Gastrocnemius medialis (tissue), 4 donors: Measurements from ENCODE around the gene FLNB. TPM values are rescaled to one million over a fixed set of nuclear protein-coding genes. Genes with fewer than 3 reads are reported as not detected.

Experiments used
- ATAC-seq, 2 donors: fragments of 150-250 bp; one replicate each; pipeline ENCODE4 v1.9.1; 2016
- DNase-seq, 2 donors: peaks; one replicate each; pipeline ENCODE4 v3.0.0-alpha.2; 2019
- H3K27ac ChIP-seq, 4 donors: fragments of 200-600 bp; sonication (generic); 1 replicate in 1 of 4; 2 replicates in 3 of 4; pipeline ENCODE4 v1.5.1; 2016 to 2018; ENCODE audit warnings: mild to moderate bottlenecking in 2 of 4, moderate library complexity in 1 of 4
- H3K27me3 ChIP-seq, 3 donors: fragments of 200-600 bp; sonication (generic) in 2 of 3; 1 replicate in 1 of 3; 2 replicates in 2 of 3; pipeline versions ENCODE4 v1.5.1 to v1.6.0; 2016 to 2019; ENCODE audit warnings: mild to moderate bottlenecking in 1 of 3, moderate library complexity in 1 of 3
- H3K36me3 ChIP-seq, 2 donors: fragments of 200-600 bp; sonication (generic) in 1 of 2; one replicate each; pipeline ENCODE4 v1.5.1; 2017 to 2018
- H3K4me1 ChIP-seq, 2 donors: fragments of 200-600 bp; sonication (generic) in 1 of 2; one replicate each; pipeline ENCODE4 v1.5.1; 2016 to 2017; ENCODE audit warnings: mild to moderate bottlenecking in 2 of 2
- H3K4me3 ChIP-seq, 4 donors: fragments of 200-600 bp; sonication (generic) in 3 of 4; 1 replicate in 1 of 4; 2 replicates in 3 of 4; pipeline ENCODE4 v1.5.1; 2016 to 2019; ENCODE audit warnings: mild to moderate bottlenecking in 2 of 4
- H3K9me3 ChIP-seq, 3 donors: fragments of 200-600 bp; sonication (generic) in 2 of 3; 1 replicate in 1 of 3; 2 replicates in 2 of 3; pipeline ENCODE4 v1.5.1; 2016 to 2019
- CTCF ChIP-seq, 5 experiments: fragments of 450-650 bp in 3 of 5; fragments of 200-600 bp in 2 of 5; sonication (generic) in 2 of 5; IDR thresholded peaks in 4 of 5; conservative IDR thresholded peaks in 1 of 5; 1 replicate in 4 of 5; 2 replicates in 1 of 5; pipeline ENCODE4 v1.5.1; 2016 to 2019; ENCODE audit warnings: antibody characterized with exemption in 5 of 5, mild to moderate bottlenecking in 3 of 5, moderate library complexity in 3 of 5
- POLR2A ChIP-seq, 2 donors: fragments of 450-650 bp; IDR thresholded peaks; one replicate each; pipeline ENCODE4 v1.6.1; 2017; ENCODE audit warnings: antibody characterized with exemption in 2 of 2, mild to moderate bottlenecking in 2 of 2, moderate library complexity in 2 of 2
- in situ Hi-C, 4 donors: fragments of 200-750 bp; cut with MboI; loops; one replicate each; pipeline versions ENCODE4 v1.15.0 to v1.8.0; 2017; ENCODE audit warnings: low sequenced_read_pairs in 4 of 4
- intact Hi-C: fragments of 100-400 bp; cut with DNase I; formaldehyde crosslinking; loops from one replicate; pipeline ENCODE4 v1.15.1; 2023; ENCODE audit warnings: low total_unique reads
- total RNA-seq, 4 donors: library from RNA; depleted of rRNA; stranded (reverse); fragments of >200 nt; gene quantifications; one replicate each; pipeline versions ENCODE4 v1.1.0 to v1.2.3, GENCODE V29; 2016

FLNB gene
- total RNA-seq, 4 donors from 2014 or later = 10.9 to 21.5 (median 12.0) TPM

GRCh38 chr3:58085616-58086015 is 77.4 kb downstream of the FLNB start:
- H3K27ac ChIP-seq = peak overlapping the region in 2 of 4 donors; percentile 37 to 62
- H3K9me3 ChIP-seq = no peaks in the 10 kb centered on the region
- H3K4me3 ChIP-seq = no peak overlapping the region
- intact Hi-C loops (no loop called here), in situ Hi-C loops (no loop called here)
- DNase-seq = no peak
- H3K27me3 ChIP-seq = no peaks in the 10 kb centered on the region
- H3K4me1 ChIP-seq = peaks cover 0 to 2% of the 10 kb centered on the region in 2 donors
- no peaks in the 10 kb centered on the region for H3K36me3 ChIP-seq
- no peak for TF ChIP-seq CTCF (IDR thresholded peaks at IDR 0.05 in 4 of 5, conservative IDR thresholded peaks at IDR 0.05 in 1 of 5)
- no peak for TF ChIP-seq POLR2A (IDR thresholded peaks at IDR 0.05)
- ATAC-seq = no peak

- no peak for TF ChIP-seq CTCF (IDR thresholded peaks at IDR 0.05 in 4 of 5, conservative IDR thresholded peaks at IDR 0.05 in 1 of 5)
- no peak for TF ChIP-seq POLR2A (IDR thresholded peaks at IDR 0.05)
- Histone ChIP-seq H3K27me3 (no peaks in the 10 kb centered on the region), H3K36me3 (no peaks in the 10 kb centered on the region), H3K9me3 (no peaks in the 10 kb centered on the region), H3K4me1 (no peaks in the 10 kb centered on the region), H3K4me3 (no peak overlapping the region), H3K27ac (no peak overlapping the region)
- intact Hi-C loops (no loop called here), in situ Hi-C loops (no loop called here)
- no peak for DNase-seq
- no peak for ATAC-seq
Observed at GRCh38 chr3:58088501-58088900, 80.3 kb downstream of the FLNB start.

- Histone ChIP-seq H3K27me3 (no peaks in the 10 kb centered on the region), H3K9me3 (no peaks in the 10 kb centered on the region), H3K4me1 (no peaks in the 10 kb centered on the region), H3K4me3 (no peak overlapping the region), H3K27ac (no peak overlapping the region), H3K36me3 (no peaks in the 10 kb centered on the region)
- intact Hi-C loops = no loop called here
- in situ Hi-C loops = no loop called here
- TF ChIP-seq POLR2A (IDR thresholded peaks at IDR 0.05) = no peak
- TF ChIP-seq CTCF (IDR thresholded peaks at IDR 0.05 in 4 of 5, conservative IDR thresholded peaks at IDR 0.05 in 1 of 5) = no peak
- DNase-seq (no peak), ATAC-seq (no peak)
Observed at GRCh38 chr3:58090351-58090750, 82.1 kb downstream of the FLNB start.

- no peaks in the 10 kb centered on the region for H3K36me3 ChIP-seq
- no peaks in the 10 kb centered on the region for H3K4me1 ChIP-seq
- H3K4me3 ChIP-seq = no peak overlapping the region
- no peaks in the 10 kb centered on the region for H3K27me3 ChIP-seq
- H3K27ac ChIP-seq = no peak overlapping the region
- no peak for ATAC-seq
- TF ChIP-seq CTCF (IDR thresholded peaks at IDR 0.05 in 4 of 5, conservative IDR thresholded peaks at IDR 0.05 in 1 of 5) (no peak), POLR2A (IDR thresholded peaks at IDR 0.05) (no peak)
- intact Hi-C loops (no loop called here), in situ Hi-C loops (no loop called here)
- DNase-seq = no peak
- no peaks in the 10 kb centered on the region for H3K9me3 ChIP-seq
Observed at GRCh38 chr3:58092521-58092920, 84.3 kb downstream of the FLNB start.

GRCh38 chr3:58093574-58094195 is 85.5 kb downstream of the FLNB start:
- Histone ChIP-seq H3K36me3 (no peaks in the 10 kb centered on the region), H3K4me1 (no peaks in the 10 kb centered on the region), H3K9me3 (no peaks in the 10 kb centered on the region), H3K27ac (no peak overlapping the region), H3K4me3 (no peak overlapping the region), H3K27me3 (no peaks in the 10 kb centered on the region)
- intact Hi-C loops (no loop called here), in situ Hi-C loops (no loop called here)
- TF ChIP-seq CTCF (IDR thresholded peaks at IDR 0.05 in 4 of 5, conservative IDR thresholded peaks at IDR 0.05 in 1 of 5) (no peak), POLR2A (IDR thresholded peaks at IDR 0.05) (no peak)
- DNase-seq (no peak), ATAC-seq (no peak)
